Measurements from ENCODE around the gene SIGLEC1.

SIGLEC1 gene

DNA sequence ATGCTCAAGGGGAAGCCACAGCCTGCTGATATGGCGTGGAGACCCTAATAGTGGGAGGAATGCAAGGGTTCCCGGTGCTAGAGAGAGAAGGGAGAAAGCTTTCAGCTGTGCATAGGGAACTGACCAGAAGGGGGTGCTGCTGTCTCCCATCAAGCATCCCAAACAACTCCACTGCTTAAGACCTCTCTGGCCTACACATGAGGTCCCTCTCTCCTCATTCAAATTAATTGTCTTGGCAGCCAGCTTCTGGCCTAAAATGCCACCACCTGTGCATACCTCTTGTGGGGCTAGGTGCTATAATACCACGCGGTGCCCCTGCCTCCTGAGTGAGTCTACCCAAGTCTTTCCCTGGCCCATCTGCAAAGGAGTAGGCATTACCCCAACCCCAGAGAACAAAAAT is 40.7 kb upstream of the SIGLEC1 start:
- no peak overlapping the region for H3K18ac ChIP-seq (ENCODE audit: low read length)
- no peak overlapping the region for H2BK5ac ChIP-seq (ENCODE audit: low read length)
- DNase-seq, result peak; percentile 83

DNA sequence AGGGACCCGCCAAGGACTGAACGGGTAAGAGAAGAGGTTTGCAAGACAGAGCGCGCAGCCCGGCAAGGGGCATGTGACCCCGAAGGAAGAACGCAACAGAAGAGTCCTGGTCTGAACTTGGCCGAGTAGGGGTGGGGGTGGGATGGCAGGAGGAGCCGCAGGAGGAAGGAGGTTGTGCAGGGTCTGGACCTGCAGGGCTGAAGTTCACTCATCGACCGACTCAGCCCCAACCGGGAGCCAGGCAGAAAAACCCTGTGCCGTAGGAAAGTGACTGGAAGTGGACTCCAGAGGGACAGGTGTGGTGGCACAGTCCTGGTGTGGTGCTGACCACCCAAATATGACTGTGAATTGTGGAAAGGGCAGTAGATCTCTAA is 40.0 kb upstream of the SIGLEC1 start:
- Histone ChIP-seq H3K4ac (ENCODE audit: low read depth, low read length) (no peak overlapping the region), H3K56ac (ENCODE audit: low read length) (no peak overlapping the region), H3K18ac (ENCODE audit: low read length) (no peak overlapping the region), H3K4me1 (ENCODE audit: control insufficient read depth, low read depth, low read length) (peaks cover 2% of the 10 kb centered on the region), H3K27me3 (ENCODE audit: insufficient read depth, low read length, poor library complexity) (peaks cover 5% of the 10 kb centered on the region), H3K79me1 (ENCODE audit: low read length) (no peaks in the 10 kb centered on the region), H3K9ac (ENCODE audit: low read length) (peak overlapping the region; percentile 17), H2BK120ac (ENCODE audit: low read depth, low read length) (no peak overlapping the region), H3K79me2 (ENCODE audit: control insufficient read depth, insufficient read depth, low read length) (no peaks in the 10 kb centered on the region), H3K27ac (ENCODE audit: low read depth, low read length) (no peak overlapping the region), H2BK5ac (ENCODE audit: low read length) (no peak overlapping the region), H3K23ac (ENCODE audit: low read length) (no peak overlapping the region), H3K4me2 (ENCODE audit: low read length) (peak overlapping the region; percentile 67), H4K5ac (ENCODE audit: low read length) (no peak overlapping the region), H2AK5ac (ENCODE audit: low read length) (no peak overlapping the region), H3K36me3 (ENCODE audit: control insufficient read depth, insufficient read depth, low read length) (no peaks in the 10 kb centered on the region), H2BK15ac (replicated peaks; ENCODE audit: low read depth) (no peak overlapping the region), H3K4me3 (ENCODE audit: low read length) (no peak overlapping the region), H4K8ac (ENCODE audit: low read depth, low read length) (no peak overlapping the region)
- no CpG with 5 or more reads among the region's 13 CpGs for WGBS (ENCODE audit: extremely low coverage, insufficient coverage, low lambda C conversion rate)
- DNase-seq, result no peak

More for the DNA sequence above, 40.7 kb upstream of the SIGLEC1 start:
- Histone ChIP-seq H3K79me2 (ENCODE audit: control insufficient read depth, insufficient read depth, low read length) (no peaks in the 10 kb centered on the region), H3K4me3 (ENCODE audit: low read length) (no peak overlapping the region), H3K23ac (ENCODE audit: low read length) (no peak overlapping the region), H2AK5ac (ENCODE audit: low read length) (no peak overlapping the region), H4K5ac (ENCODE audit: low read length) (no peak overlapping the region), H3K36me3 (ENCODE audit: control insufficient read depth, insufficient read depth, low read length) (no peaks in the 10 kb centered on the region), H3K9ac (ENCODE audit: low read length) (no peak overlapping the region), H3K27ac (ENCODE audit: low read depth, low read length) (no peak overlapping the region), H4K8ac (ENCODE audit: low read depth, low read length) (no peak overlapping the region), H3K4me1 (ENCODE audit: control insufficient read depth, low read depth, low read length) (peaks cover 2% of the 10 kb centered on the region), H2BK120ac (ENCODE audit: low read depth, low read length) (no peak overlapping the region), H3K79me1 (ENCODE audit: low read length) (no peaks in the 10 kb centered on the region), H3K4me2 (ENCODE audit: low read length) (no peak overlapping the region), H3K27me3 (ENCODE audit: insufficient read depth, low read length, poor library complexity) (peaks cover 5% of the 10 kb centered on the region), H2BK15ac (replicated peaks; ENCODE audit: low read depth) (no peak overlapping the region), H3K4ac (ENCODE audit: low read depth, low read length) (no peak overlapping the region), H3K56ac (ENCODE audit: low read length) (no peak overlapping the region)
- WGBS (ENCODE audit: extremely low coverage, insufficient coverage, low lambda C conversion rate), result no CpG with 5 or more reads among the region's 4 CpGs

DNA sequence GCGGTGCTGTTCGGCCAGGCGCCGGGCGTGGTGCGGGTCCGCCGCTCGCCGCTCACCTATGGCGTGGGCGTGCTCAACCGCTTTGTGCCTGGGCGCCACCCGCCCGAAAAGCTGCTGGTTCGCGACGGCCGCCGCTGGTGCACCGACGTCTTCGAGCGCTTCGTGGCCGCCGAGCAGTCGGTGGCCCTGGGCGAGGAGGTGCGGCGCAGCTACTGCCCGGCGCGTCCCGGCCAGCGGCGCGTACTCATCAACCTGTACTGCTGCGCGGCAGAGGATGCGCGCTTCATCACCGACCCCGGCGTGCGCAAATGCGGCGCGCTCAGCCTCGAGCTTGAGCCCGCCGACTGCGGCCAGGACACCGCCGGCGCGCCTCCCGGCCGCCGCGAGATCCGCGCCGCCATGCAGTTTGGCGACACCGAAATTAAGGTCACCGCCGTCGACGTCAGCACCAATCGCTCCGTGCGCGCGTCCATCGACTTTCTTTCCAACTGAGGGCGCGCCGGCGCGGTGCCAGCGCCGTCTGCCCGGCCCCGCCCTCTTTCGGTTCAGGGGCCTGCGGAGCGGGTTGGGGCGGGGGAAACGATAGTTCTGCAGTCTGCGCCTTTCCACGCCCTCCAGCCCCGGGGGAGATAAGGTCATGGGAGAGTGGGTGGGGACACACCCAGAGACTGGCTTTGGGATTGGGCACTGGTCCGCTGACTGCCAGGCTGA is 39.4 kb upstream of the SIGLEC1 start:
- Histone ChIP-seq H4K8ac (ENCODE audit: low read depth, low read length) (no peak overlapping the region), H3K18ac (ENCODE audit: low read length) (no peak overlapping the region), H3K4me1 (ENCODE audit: control insufficient read depth, low read depth, low read length) (peaks cover 2% of the 10 kb centered on the region), H2AK5ac (ENCODE audit: low read length) (no peak overlapping the region), H3K79me1 (ENCODE audit: low read length) (no peaks in the 10 kb centered on the region), H3K4ac (ENCODE audit: low read depth, low read length) (no peak overlapping the region), H3K4me2 (ENCODE audit: low read length) (peak overlapping the region; percentile 67), H2BK120ac (ENCODE audit: low read depth, low read length) (no peak overlapping the region), H2BK15ac (replicated peaks; ENCODE audit: low read depth) (no peak overlapping the region), H3K56ac (ENCODE audit: low read length) (peak overlapping the region; percentile 34), H3K9ac (ENCODE audit: low read length) (peak overlapping the region; percentile 42), H3K4me3 (ENCODE audit: low read length) (no peak overlapping the region), H3K79me2 (ENCODE audit: control insufficient read depth, insufficient read depth, low read length) (no peaks in the 10 kb centered on the region), H3K27ac (ENCODE audit: low read depth, low read length) (no peak overlapping the region), H3K36me3 (ENCODE audit: control insufficient read depth, insufficient read depth, low read length) (no peaks in the 10 kb centered on the region), H3K27me3 (ENCODE audit: insufficient read depth, low read length, poor library complexity) (peaks cover 5% of the 10 kb centered on the region), H4K5ac (ENCODE audit: low read length) (no peak overlapping the region), H2BK5ac (ENCODE audit: low read length) (no peak overlapping the region), H3K23ac (ENCODE audit: low read length) (no peak overlapping the region)
- DNase-seq, result peak; percentile 74
- WGBS (ENCODE audit: extremely low coverage, insufficient coverage, low lambda C conversion rate), result no CpG with 5 or more reads among the region's 95 CpGs

DNA sequence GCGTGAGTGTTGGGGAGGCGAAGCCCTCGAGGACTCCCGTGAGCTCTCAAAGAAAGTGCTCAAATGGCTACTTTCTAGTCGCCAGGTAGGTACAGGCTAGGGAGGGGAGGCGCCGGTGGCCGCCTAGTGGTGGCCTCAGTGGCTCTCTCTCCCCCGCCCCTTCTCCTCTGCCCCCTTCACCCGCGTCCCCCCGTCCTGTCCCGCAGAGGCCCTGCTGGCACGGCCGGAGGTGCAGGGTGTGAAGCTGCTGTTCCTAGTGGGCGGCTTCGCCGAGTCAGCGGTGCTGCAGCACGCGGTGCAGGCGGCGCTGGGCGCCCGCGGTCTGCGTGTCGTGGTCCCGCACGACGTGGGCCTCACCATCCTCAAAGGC is 38.9 kb upstream of the SIGLEC1 start:
- Histone ChIP-seq H3K4me1 (ENCODE audit: control insufficient read depth, low read depth, low read length) (peaks cover 2% of the 10 kb centered on the region), H3K18ac (ENCODE audit: low read length) (no peak overlapping the region), H3K4me3 (ENCODE audit: low read length) (no peak overlapping the region), H4K8ac (ENCODE audit: low read depth, low read length) (no peak overlapping the region), H3K23ac (ENCODE audit: low read length) (no peak overlapping the region), H3K79me2 (ENCODE audit: control insufficient read depth, insufficient read depth, low read length) (no peaks in the 10 kb centered on the region), H4K5ac (ENCODE audit: low read length) (no peak overlapping the region), H3K4me2 (ENCODE audit: low read length) (peak overlapping the region; percentile 67), H3K27ac (ENCODE audit: low read depth, low read length) (no peak overlapping the region), H3K9ac (ENCODE audit: low read length) (peak overlapping the region; percentile 42), H3K36me3 (ENCODE audit: control insufficient read depth, insufficient read depth, low read length) (no peaks in the 10 kb centered on the region), H3K79me1 (ENCODE audit: low read length) (no peaks in the 10 kb centered on the region), H2BK120ac (ENCODE audit: low read depth, low read length) (no peak overlapping the region), H2BK5ac (ENCODE audit: low read length) (no peak overlapping the region), H3K56ac (ENCODE audit: low read length) (peak overlapping the region; percentile 34), H2BK15ac (replicated peaks; ENCODE audit: low read depth) (no peak overlapping the region), H3K4ac (ENCODE audit: low read depth, low read length) (no peak overlapping the region), H3K27me3 (ENCODE audit: insufficient read depth, low read length, poor library complexity) (peaks cover 5% of the 10 kb centered on the region), H2AK5ac (ENCODE audit: low read length) (no peak overlapping the region)
- no peak for DNase-seq
- no CpG with 5 or more reads among the region's 31 CpGs for WGBS (ENCODE audit: extremely low coverage, insufficient coverage, low lambda C conversion rate)

DNA sequence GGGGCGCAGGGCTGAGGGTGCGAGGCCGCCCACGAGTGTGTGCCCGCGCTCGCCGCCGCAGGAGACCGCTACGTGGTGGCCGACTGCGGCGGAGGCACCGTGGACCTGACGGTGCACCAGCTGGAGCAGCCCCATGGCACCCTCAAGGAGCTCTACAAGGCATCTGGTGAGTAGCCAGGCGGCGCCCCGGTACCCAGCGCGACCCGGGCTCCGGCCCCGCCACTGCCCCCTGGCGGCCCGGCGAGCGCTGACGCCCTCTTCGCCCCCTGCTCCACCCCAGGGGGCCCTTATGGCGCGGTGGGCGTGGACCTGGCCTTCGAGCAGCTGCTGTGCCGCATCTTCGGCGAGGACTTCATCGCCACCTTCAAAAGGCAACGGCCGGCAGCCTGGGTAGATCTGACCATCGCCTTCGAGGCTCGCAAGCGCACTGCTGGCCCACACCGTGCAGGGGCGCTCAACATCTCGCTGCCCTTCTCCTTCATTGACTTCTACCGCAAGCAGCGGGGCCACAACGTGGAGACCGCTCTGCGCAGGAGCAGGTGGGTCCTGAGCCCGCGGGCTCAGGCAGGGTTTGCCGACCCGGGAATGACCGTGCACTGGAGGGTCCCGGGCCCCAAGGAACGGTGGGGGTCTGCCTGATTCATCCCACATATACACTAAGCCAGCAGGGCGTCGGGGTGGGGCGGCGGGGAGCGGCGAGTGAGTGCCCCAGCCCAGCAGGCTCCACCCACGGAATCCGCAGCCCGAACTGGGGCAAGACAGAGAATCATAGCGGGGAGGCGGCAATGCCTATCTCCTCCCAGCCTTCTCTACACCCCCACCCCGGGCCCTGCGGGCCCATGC is 37.5 kb upstream of the SIGLEC1 start:
- Histone ChIP-seq H3K4me3 (ENCODE audit: low read length) (no peak overlapping the region), H3K4me2 (ENCODE audit: low read length) (peak overlapping the region; percentile 20), H3K36me3 (ENCODE audit: control insufficient read depth, insufficient read depth, low read length) (no peaks in the 10 kb centered on the region), H3K4me1 (ENCODE audit: control insufficient read depth, low read depth, low read length) (peaks cover 2% of the 10 kb centered on the region), H3K23ac (ENCODE audit: low read length) (no peak overlapping the region), H3K27me3 (ENCODE audit: insufficient read depth, low read length, poor library complexity) (peaks cover 5% of the 10 kb centered on the region), H3K27ac (ENCODE audit: low read depth, low read length) (no peak overlapping the region), H2AK5ac (ENCODE audit: low read length) (no peak overlapping the region), H2BK120ac (ENCODE audit: low read depth, low read length) (no peak overlapping the region), H3K79me1 (ENCODE audit: low read length) (no peaks in the 10 kb centered on the region), H3K18ac (ENCODE audit: low read length) (no peak overlapping the region), H4K8ac (ENCODE audit: low read depth, low read length) (no peak overlapping the region), H4K5ac (ENCODE audit: low read length) (no peak overlapping the region), H3K4ac (ENCODE audit: low read depth, low read length) (no peak overlapping the region), H2BK15ac (replicated peaks; ENCODE audit: low read depth) (no peak overlapping the region), H3K9ac (ENCODE audit: low read length) (no peak overlapping the region), H3K56ac (ENCODE audit: low read length) (peak overlapping the region; percentile 73), H3K79me2 (ENCODE audit: control insufficient read depth, insufficient read depth, low read length) (no peaks in the 10 kb centered on the region), H2BK5ac (ENCODE audit: low read length) (no peak overlapping the region)
- WGBS (ENCODE audit: extremely low coverage, insufficient coverage, low lambda C conversion rate), result no CpG with 5 or more reads among the region's 72 CpGs
- DNase-seq, result peak; percentile 72

Data from mesendoderm (in vitro differentiated cells).